Measurements from ENCODE around the gene SLC7A1. TPM values are rescaled to one million over a fixed set of nuclear protein-coding genes. Genes with fewer than 3 reads are reported as not detected.
"Not testable (repeated sequence)": the region's sequence is repeated elsewhere in the genome, so short reads cannot be mapped to it uniquely, and the experiment has no call there.

Gene SLC7A1
- total RNA-seq: 31.9 TPM
- long read RNA-seq, full-length matches to known transcripts: 1 of 52 reads
- long read RNA-seq, partial matches to known transcripts: 3 of 52 reads
- long read RNA-seq, other reads (novel, unspliced or antisense): 48 of 52 reads

DNA sequence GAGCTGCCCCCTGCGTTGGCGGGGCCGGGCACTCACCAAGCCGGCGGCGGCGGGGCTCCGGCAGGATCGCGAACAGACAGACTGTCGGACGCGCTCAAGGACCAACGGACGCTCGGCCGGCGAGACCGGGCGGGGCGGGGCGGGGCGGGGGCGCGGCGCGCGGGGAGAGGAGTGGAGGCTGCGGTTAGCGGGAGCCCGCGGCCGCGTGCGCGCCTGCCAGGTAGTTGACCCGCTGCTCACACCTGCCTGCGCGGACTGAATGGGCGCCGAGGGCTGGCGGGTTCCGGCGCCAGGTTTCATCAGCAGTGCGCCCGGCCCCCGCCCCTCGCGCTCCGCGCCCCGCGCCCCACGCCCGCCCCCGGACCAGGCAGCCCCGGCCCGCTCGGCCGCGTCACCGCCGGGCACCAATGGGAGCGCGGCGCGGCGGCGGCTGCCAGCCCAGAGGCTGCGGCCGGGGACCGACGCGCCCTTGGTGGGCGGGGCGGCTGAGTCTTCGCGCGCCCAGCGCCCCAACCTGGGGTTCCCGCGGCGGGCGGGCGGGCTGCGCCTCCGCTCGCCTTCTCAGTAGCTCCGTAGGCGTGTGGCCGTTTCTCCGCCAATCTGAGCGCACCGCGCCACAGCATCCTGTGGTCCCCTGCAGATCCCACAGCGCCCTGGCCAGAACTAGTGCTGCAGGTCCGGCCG, at the start of gene SLC7A1:
Gene SLC7A1 (minus strand): TSS at position 309 of the 684 bp plus-strand sequence. CDS start 59,500 bp downstream, outside the sequence.
- peak; percentile 93 for DNase-seq (ENCODE audit: low spot score)

GRCh38 chr13:29640665-29641064, 45.2 kb upstream of the SLC7A1 start:
- DNase-seq (ENCODE audit: low spot score): no peak

- not testable (repeated sequence) for DNase-seq (ENCODE audit: low spot score)
These were observed 41.3 kb upstream of the SLC7A1 start for GRCh38 chr13:29636831-29637230.

- no peak for DNase-seq (ENCODE audit: low spot score)
These were observed 29.5 kb upstream of the SLC7A1 start for GRCh38 chr13:29624997-29625396.

- no peak for DNase-seq (ENCODE audit: low spot score)
These were observed 26.4 kb upstream of the SLC7A1 start for GRCh38 chr13:29621841-29622240.

GRCh38 chr13:29621051-29621800, 25.7 kb upstream of the SLC7A1 start:
- no peak for DNase-seq (ENCODE audit: low spot score)

- no peak for DNase-seq (ENCODE audit: low spot score)
These were observed 24.5 kb upstream of the SLC7A1 start for GRCh38 chr13:29619995-29620394.

DNA sequence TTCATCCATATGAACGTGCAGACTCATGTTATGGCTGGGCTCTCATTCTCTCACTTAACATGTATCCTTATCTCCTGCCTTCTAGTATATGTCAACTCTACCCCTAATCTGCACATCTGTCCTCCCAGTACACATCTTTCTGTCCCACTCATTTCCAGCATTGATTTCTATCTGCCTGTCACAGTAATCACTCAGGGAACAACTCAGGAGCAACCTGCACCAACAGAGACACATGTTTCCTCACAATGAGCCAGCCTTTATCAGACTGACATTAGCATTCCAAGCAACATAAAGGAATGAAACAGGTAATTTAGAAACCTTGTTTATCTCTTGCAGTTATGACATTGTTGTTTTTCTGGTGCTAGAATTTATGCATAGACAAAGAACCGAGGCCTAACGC, 17.6 kb upstream of the SLC7A1 start:
- no peak for DNase-seq (ENCODE audit: low spot score)

DNA sequence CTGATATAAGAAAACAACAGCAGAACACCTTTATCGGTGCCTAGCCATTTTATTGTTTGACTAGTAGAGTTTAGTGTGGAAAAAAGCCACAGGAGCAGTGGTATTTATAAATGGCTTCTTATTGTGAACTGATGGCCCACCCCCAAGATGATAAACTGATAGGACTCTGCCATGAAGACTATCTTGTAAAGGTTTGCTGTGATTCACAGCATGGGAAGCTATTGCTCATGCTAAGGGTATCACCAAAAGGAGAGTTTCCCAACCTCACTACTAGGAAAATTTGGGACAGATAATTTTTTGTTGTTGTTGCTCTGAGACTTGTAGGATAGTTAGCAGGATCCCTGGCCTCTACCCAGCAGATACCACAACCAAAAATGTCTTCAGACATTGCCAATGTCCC, 12.0 kb upstream of the SLC7A1 start:
- DNase-seq (ENCODE audit: low spot score): no peak

DNA sequence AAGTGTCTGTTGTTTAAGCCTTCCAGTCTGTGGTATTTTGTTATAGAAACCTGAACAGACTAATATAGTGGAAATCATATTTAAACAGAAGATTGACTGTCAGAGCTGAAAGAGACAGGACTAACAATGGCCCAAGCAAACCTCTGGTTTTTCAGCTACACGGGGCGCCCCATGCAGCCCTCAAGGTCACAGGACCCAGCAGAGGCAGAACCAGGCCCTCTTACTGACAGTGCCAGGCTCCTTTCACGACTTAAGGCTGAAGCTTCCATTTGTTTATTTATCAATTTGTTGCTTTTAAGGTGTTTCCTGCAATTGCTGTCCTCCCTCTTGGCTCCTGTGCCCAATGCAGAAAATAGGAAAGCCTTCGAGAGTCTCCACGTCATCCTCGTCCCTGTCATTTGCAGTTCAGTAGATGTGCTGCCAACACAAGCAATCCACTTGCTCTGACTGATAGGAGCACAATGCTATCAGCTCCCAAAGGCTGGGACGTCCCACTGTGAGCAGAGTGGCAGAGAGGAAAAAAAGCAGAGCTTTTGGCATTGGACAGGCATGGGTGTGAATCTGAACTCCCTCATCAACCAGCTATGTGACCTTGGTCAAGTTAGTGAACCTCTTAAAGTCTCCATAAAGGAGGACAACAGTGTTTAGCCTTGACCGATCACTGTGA, 10.5 kb upstream of the SLC7A1 start:
- no peak for DNase-seq (ENCODE audit: low spot score)

- DNase-seq (ENCODE audit: low spot score): no peak
These were observed 2.8 kb upstream of the SLC7A1 start for GRCh38 chr13:29598321-29598720.

GRCh38 chr13:29597706-29598105, 2.2 kb upstream of the SLC7A1 start:
- DNase-seq (ENCODE audit: low spot score): no peak

DNA sequence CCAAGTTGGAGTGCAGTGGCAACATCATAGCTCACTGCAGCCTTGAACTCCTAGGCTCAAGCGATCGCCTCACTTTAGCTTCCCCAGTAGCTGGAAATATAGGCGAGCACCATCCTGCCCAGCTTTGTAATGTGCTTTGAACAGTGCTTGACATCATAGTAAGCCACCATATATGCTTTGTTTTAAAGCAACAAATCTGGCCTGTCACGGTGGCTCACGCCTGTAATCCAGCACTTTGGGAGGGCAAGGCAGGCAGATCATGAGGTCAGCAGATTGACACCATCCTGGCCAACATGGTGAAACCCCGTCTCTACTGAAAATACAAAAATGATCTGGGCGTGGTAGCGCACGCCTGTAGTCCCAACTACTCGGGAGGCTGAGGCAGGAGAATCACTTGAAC, 1.8 kb upstream of the SLC7A1 start:
- DNase-seq (ENCODE audit: low spot score): no peak

DNA sequence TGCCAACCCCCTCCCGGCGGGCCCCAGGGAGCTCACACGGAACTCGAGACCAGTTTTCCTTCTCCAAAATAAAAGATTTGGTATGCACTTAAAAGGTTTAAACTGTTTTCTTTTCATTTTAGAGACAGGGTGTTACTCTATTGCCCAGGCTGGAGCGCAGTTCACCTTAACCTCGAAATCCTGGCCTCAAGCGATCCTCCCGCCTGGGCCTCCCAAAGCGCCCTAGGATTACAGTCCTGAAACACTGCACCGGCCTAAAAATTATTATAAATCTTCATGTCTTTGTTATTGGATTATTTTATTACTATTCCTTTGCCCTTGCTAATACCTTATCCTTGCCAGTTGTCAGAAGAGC, 553 bp upstream of the SLC7A1 start:
- DNase-seq (ENCODE audit: low spot score): no peak

- no peak for DNase-seq (ENCODE audit: low spot score)
These were observed 643 bp downstream of the SLC7A1 start for GRCh38 chr13:29594710-29595379.

DNA sequence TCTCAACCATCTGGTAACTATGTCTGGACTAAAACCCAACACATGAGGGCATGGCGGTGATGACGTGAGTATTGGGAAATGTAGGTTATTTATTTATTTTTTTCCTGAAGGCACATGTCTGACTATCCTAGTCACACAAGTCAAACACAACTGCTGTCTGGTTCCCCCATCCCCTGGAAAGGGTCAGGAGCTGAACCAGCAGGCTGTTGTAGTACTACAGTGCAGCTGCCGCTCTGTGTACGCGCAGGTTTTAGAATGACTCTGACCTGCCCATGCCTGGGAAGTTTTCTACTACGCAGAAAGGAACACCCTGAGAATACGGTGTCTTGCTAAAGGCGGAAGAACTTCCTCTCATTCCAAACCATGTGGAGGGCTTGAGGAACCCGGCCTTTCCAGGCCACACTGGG, 1.2 kb downstream of the SLC7A1 start:
- no peak for DNase-seq (ENCODE audit: low spot score)

DNA sequence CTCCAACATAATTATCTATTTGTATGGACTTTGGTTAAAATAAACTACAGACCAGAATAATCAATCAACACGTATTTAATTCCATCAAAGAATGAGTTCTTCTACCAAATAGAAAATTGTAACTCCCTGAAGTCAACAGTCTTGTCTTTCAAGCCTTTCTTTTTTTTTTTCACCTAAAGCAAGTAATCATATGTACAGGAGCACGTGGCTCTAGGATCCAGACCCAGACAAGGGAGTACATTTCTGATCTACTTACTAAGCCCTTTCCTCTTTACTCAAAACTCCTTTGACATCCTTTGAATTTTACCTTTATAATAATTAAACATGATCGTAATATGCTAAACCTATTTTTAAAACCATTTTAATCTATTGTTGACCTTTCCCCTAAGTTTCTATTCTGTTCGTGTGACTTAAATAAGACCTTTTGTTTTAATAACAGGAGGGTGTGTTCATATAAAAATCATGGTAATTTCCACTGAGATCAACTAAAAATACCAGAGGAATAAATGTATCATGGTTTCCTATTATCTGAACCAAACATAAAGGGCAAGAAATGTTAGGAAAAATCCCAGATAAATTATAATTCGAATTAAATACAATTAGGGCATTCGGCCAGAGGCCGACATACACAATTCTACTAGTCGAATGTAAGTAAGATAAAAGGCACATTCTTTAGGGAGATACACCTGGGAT, 1.7 kb downstream of the SLC7A1 start:
- DNase-seq (ENCODE audit: low spot score): no peak

- DNase-seq (ENCODE audit: low spot score): no peak
These were observed 4.2 kb downstream of the SLC7A1 start for GRCh38 chr13:29591310-29591709.

GRCh38 chr13:29589967-29590366, 5.5 kb downstream of the SLC7A1 start:
- no peak for DNase-seq (ENCODE audit: low spot score)

DNA sequence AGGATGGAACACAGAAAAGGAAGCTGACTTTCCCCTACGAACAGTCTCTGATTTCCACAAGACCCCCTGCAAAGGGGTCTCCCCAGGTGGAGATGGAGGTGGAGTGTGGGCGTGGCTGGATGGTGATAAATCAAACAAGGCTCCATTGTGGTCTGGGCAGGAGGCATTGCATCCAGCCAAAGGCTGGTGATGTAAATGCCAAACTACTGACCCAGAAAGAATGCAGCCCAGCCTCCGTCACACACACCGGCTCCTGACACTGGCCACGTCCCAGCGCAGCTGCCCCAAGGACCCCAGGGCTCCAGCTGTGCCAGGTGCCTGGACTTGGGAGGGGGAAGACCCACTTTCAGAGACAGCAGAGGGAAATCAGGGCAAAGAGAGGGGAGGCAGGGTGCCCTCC, 6.3 kb downstream of the SLC7A1 start:
- DNase-seq (ENCODE audit: low spot score): no peak

- DNase-seq (ENCODE audit: low spot score): no peak
These were observed 7.8 kb downstream of the SLC7A1 start for GRCh38 chr13:29587645-29588044.
